ENCODE results near the gene ADAP2.

ADAP2 gene

DNA sequence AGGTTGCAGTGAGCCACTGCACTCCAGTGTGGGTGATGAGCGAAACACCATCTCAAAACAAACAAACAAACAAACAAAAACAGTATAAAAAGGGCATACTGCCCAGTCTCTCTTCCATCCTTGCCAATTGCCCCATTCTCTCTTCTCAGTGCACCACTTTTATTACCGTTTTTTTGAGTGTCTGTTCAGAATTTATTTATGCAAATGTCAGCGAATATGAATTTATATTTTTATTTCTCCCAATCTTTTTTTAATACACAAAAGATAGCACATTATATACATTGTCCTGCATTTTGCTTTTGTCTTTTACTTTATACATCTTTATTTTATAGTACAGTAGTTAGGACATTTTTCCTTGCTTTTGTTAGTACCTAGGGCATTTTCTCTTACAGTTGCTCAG is 68.7 kb downstream of the ADAP2 start:
- TF ChIP-seq, protein P1, sequence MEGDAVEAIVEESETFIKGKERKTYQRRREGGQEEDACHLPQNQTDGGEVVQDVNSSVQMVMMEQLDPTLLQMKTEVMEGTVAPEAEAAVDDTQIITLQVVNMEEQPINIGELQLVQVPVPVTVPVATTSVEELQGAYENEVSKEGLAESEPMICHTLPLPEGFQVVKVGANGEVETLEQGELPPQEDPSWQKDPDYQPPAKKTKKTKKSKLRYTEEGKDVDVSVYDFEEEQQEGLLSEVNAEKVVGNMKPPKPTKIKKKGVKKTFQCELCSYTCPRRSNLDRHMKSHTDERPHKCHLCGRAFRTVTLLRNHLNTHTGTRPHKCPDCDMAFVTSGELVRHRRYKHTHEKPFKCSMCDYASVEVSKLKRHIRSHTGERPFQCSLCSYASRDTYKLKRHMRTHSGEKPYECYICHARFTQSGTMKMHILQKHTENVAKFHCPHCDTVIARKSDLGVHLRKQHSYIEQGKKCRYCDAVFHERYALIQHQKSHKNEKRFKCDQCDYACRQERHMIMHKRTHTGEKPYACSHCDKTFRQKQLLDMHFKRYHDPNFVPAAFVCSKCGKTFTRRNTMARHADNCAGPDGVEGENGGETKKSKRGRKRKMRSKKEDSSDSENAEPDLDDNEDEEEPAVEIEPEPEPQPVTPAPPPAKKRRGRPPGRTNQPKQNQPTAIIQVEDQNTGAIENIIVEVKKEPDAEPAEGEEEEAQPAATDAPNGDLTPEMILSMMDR (IDR thresholded peaks at IDR 0.05; ENCODE audit: control extremely low read depth, extremely low read depth, low read depth, missing control alignments), result no peak
- DNase-seq (ENCODE audit: extremely low spot score), result no peak
- ChIA-PET POLR2A (no interaction called here), CTCF (no interaction called here)

- DNase-seq (ENCODE audit: extremely low spot score), result no peak
- TF ChIP-seq, protein P1 (IDR thresholded peaks at IDR 0.05; ENCODE audit: control extremely low read depth, extremely low read depth, low read depth, missing control alignments), result no peak
- ChIA-PET POLR2A (no interaction called here), CTCF (interaction anchor here (0.7 kb wide), 1 partner anchor 14 kb away, joined by 3 read pairs; no protein-coding TSS in a partner anchor)
Measured at GRCh38 chr17:30992551-30992950, 70.8 kb downstream of the ADAP2 start.

DNA sequence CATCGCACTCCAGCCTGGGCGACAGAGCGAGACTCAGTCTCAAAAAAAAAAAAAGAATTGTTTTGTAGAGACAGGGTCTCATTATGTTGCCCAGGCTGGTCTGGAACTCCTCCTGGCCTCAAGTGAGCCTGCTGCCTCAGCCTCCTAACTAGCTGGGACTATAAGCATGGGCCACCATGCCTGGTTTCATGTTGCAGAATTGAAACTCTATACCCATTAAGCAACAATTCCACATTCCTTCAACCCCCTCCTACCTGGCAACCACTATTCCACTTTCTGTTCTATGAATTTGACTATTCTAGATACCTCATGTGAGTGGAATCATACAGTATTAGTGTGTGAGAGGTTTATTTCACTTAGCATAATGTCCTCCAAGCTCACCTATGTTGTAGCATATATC is 73.6 kb downstream of the ADAP2 start:
- no peak for DNase-seq (ENCODE audit: extremely low spot score)
- ChIA-PET POLR2A (no interaction called here), CTCF (interaction anchor here (1.1 kb wide), 1 partner anchor 24 kb away, joined by 4 read pairs; no protein-coding TSS in a partner anchor)
- TF ChIP-seq, protein P1 (IDR thresholded peaks at IDR 0.05; ENCODE audit: control extremely low read depth, extremely low read depth, low read depth, missing control alignments), result no peak

DNA sequence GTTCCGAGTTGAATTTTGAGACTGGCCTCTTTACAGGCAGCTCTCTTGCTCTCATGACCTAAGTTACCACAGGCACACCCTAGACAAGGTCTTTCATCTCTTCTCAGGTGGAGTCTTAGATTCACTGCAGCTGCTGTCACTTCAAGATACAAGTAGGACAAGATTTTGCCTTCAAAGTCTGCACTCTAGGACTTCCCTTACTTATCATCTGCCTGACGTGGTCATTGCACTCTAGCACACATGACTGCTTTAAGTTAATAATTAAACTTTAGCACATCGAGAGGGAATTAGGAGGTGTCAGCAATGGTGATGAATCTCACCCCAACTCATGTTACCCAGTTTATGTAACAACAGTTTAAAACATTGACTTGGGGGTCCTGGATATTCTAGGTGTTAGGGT is 74.7 kb downstream of the ADAP2 start:
- TF ChIP-seq, protein P1 (IDR thresholded peaks at IDR 0.05; ENCODE audit: control extremely low read depth, extremely low read depth, low read depth, missing control alignments), result no peak
- no peak for DNase-seq (ENCODE audit: extremely low spot score)
- CTCF ChIA-PET, result no interaction called here
- POLR2A ChIA-PET, result no interaction called here

DNA sequence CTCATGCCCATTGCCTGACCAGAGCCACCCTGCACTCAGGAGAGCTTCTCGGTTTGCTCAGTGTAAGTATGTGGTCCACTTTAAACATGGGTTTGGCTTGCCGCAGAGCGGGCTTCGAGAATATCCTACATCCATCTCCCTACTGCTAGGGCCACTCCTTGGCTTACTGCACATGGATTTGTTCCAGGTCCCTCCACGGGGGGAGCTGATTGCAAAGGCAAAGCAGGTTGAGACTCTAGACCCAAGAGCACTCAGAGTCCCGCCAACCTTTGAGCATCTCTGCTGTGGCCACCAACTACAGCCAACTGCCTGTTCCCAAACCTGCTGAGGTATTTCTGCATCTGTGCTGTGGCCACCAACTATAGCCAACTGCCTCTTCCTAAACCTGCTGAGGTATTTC is 75.5 kb downstream of the ADAP2 start:
- POLR2A ChIA-PET, result no interaction called here
- CTCF ChIA-PET, result no interaction called here
- no peak for DNase-seq (ENCODE audit: extremely low spot score)
- TF ChIP-seq, protein P1 (IDR thresholded peaks at IDR 0.05; ENCODE audit: control extremely low read depth, extremely low read depth, low read depth, missing control alignments), result no peak

DNA sequence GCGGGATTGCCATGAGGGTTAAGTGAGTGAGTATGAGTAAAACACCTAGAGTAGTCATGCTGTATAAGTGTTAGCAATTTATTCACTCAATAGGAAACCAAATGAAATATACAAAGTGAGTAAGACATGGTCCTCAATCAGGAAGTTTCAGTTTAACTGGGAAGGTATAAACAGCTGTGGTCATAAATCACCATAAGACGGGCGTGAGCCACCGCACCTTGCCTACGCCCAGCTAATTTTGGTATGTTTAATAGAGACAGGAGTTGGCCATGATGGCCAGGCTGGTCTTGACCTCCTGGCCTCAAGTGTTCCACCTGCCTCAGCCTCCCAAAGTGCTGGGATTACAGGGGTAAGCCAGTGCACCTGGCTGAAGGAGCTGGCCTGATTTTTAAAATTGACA is 76.1 kb downstream of the ADAP2 start:
- CTCF ChIA-PET, result no interaction called here
- POLR2A ChIA-PET, result no interaction called here
- TF ChIP-seq, protein P1 (IDR thresholded peaks at IDR 0.05; ENCODE audit: control extremely low read depth, extremely low read depth, low read depth, missing control alignments), result no peak
- no peak for DNase-seq (ENCODE audit: extremely low spot score)

GRCh38 chr17:31002047-31002446 is 80.3 kb downstream of the ADAP2 start:
- CTCF ChIA-PET, result no interaction called here
- TF ChIP-seq, protein P1 (IDR thresholded peaks at IDR 0.05; ENCODE audit: control extremely low read depth, extremely low read depth, low read depth, missing control alignments), result no peak
- no peak for DNase-seq (ENCODE audit: extremely low spot score)
- POLR2A ChIA-PET, result no interaction called here
